ENCODE measurements around the gene TTL. TPM values are rescaled to one million over a fixed set of nuclear protein-coding genes. Genes with fewer than 3 reads are reported as not detected.
"Not testable (repeated sequence)": the region's sequence is repeated elsewhere in the genome, so short reads cannot be mapped to it uniquely, and the experiment has no call there.

The TTL gene
- total and polyA plus RNA-seq, 9 donors = 3.7 to 23.6 (median 18.3) TPM

DNA sequence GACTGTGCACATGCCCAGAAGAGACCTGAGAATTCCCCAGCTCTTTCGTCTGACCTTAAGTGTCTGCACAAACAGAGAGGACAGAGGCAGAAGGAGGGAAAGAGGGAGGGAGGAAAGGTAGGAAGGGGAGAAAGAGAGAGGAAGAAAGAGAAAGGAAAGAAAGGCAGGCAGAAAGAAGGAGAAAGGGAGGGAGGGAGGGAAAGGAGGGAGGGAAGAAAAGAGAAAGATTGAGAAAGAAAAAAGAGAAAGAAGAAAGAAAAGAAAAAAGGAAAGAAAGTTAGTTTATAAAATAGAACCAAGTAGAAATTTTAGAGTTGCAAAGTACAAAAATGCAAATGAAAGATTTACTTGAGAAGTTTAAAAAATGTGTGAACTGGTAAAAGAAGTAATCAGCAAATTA, 52.9 kb downstream of the TTL start:
- no peaks in the 10 kb centered on the region for H3K4me1 ChIP-seq (ENCODE audit: insufficient read depth)
- no peaks in the 10 kb centered on the region for H3K9me3 ChIP-seq
- TF ChIP-seq, protein P1, sequence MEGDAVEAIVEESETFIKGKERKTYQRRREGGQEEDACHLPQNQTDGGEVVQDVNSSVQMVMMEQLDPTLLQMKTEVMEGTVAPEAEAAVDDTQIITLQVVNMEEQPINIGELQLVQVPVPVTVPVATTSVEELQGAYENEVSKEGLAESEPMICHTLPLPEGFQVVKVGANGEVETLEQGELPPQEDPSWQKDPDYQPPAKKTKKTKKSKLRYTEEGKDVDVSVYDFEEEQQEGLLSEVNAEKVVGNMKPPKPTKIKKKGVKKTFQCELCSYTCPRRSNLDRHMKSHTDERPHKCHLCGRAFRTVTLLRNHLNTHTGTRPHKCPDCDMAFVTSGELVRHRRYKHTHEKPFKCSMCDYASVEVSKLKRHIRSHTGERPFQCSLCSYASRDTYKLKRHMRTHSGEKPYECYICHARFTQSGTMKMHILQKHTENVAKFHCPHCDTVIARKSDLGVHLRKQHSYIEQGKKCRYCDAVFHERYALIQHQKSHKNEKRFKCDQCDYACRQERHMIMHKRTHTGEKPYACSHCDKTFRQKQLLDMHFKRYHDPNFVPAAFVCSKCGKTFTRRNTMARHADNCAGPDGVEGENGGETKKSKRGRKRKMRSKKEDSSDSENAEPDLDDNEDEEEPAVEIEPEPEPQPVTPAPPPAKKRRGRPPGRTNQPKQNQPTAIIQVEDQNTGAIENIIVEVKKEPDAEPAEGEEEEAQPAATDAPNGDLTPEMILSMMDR (IDR thresholded peaks at IDR 0.05) = no peak
- TF ChIP-seq POLR2A (IDR thresholded peaks at IDR 0.05) = no peak
- H3K4me3 ChIP-seq = no peak overlapping the region
- intact Hi-C loops (cut with DNase I) = no loop called here
- no peaks in the 10 kb centered on the region for H3K27me3 ChIP-seq
- H3K36me3 ChIP-seq = no peaks in the 10 kb centered on the region
- WGBS, 3 donors = 24 to 67% (median 57%) methylated on average over 1 of the region's 1 CpG
- H3K27ac ChIP-seq = no peak overlapping the region
- DNase-seq = no peak

DNA sequence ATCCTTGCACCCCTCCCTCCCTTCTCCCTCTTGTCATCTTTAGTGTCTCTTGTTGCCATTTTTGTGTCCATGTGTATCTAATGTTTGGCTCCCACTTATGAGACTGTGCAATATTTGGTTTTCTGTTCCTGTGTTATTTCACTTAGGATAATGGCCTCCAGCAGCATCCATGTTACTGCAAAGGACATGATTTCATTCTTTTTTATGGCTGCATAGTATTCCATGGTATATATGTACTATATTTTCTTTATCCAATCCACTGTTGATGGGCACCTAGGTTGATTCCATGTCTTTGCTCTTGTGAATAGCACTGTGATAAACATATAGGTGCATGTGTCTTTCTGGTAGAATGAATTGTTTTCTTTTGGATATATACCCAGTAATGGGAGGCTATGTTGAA, 54.7 kb downstream of the TTL start:
- H3K4me3 ChIP-seq; H3K4me1 ChIP-seq (ENCODE audit: insufficient read depth); H3K27ac ChIP-seq; H3K36me3 ChIP-seq; intact Hi-C loops (cut with DNase I); H3K27me3 ChIP-seq; H3K9me3 ChIP-seq; DNase-seq: not testable (repeated sequence)

DNA sequence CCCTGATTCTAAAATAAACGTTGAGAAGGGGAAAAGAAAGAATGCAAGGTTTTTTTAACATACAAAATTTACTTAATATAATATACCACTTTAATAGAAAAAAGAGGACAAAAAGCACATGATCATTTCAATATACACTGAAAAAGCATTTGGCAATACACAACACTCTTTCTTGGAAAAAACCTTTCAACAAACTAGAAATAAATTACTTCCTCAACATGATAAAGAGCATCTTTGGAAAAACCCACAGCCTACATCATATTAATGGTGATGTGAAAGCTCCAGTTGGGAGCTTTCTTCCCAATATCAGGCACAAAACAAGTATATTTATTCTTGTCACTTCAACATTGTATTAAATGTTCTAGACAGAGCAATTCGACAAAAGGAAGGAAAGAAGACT, 57.4 kb downstream of the TTL start:
- intact Hi-C loops (cut with DNase I) = no loop called here
- Histone ChIP-seq H3K9me3 (no peaks in the 10 kb centered on the region), H3K27me3 (no peaks in the 10 kb centered on the region), H3K4me1 (ENCODE audit: insufficient read depth) (peaks cover 10% of the 10 kb centered on the region), H3K27ac (no peak overlapping the region), H3K36me3 (no peaks in the 10 kb centered on the region), H3K4me3 (no peak overlapping the region)
- no peak for DNase-seq
- 63 to 69% (median 66%) methylated on average over 2 of the region's 2 CpGs for WGBS, 3 donors
- TF ChIP-seq POLR2A (IDR thresholded peaks at IDR 0.05) = no peak
- no peak for TF ChIP-seq EP300 (IDR thresholded peaks at IDR 0.05)
- TF ChIP-seq, protein P1 (IDR thresholded peaks at IDR 0.05) = no peak

DNA sequence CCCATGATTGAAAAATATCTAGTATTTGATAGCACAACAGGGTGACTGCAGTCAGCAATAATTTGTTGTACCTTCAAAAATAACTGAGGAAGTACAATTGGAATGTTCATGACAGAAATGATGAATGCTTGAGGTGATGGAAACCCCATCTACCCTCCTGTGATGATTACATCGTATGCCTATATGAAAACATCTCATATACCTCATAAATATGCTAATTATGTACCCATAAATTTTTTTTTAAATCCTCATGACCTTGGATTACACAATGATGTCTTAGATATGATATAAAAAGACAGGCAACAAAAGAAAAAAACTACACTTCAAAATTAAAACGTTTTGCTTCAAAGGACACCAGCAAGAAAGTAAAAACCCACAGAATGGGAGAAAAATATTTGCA, 59.0 kb downstream of the TTL start:
- 27 to 32% (median 29%) methylated on average over 2 of the region's 2 CpGs for WGBS, 3 donors
- no peak for TF ChIP-seq EP300 (IDR thresholded peaks at IDR 0.05)
- TF ChIP-seq POLR2A (IDR thresholded peaks at IDR 0.05) = no peak
- TF ChIP-seq, protein P1 (IDR thresholded peaks at IDR 0.05) = no peak
- no peak overlapping the region for H3K27ac ChIP-seq
- H3K4me3 ChIP-seq = no peak overlapping the region
- intact Hi-C loops (cut with DNase I) = loop anchor here in 2 of 4 donors (5.0 to 10.0 kb wide), 2 partner anchors 56 to 59 kb away; partner anchors contain the start of gene TTL (in 2 of the 2)
- no peak for DNase-seq
- no peaks in the 10 kb centered on the region for H3K27me3 ChIP-seq
- no peaks in the 10 kb centered on the region for H3K9me3 ChIP-seq
- no peaks in the 10 kb centered on the region for H3K36me3 ChIP-seq
- peaks cover 10% of the 10 kb centered on the region for H3K4me1 ChIP-seq (ENCODE audit: insufficient read depth)

DNA sequence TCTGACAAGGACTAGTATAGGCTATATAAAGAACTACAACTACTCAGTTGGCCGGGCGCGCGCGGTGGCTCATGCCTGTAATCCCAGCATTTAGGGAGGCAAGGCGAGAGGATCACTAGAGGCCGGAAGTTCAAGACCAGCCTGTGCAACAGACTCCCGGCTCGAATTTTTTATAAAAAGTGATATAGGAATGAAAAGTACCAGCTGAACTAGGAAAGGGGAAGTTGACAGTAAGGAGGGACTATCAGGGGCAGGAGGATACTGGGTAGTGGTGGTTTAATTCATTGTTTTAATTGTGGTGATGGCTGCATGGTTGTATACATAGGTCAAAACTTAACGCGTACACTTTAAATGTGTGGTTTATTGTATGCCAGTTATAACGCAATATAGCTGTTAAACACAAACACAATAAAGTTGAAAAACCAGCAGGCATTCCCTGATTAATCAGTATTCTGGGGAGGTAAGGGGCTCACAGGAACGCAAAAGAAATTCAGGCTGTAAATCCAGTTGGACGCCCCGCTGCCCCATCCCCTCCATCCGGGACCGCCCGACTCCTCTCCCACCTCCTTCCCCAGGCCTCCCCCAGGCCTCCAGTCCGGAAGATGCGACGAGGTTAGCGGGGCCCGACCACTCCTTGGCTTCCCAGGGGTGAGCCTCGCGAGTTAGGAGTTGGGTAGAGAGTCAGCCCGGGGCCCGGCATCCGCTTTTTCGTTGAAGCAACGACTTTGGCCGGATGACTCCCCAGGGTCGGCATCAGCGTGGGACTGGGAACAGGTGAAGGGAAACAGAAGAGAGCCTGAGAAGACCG, 59.6 kb downstream of the TTL start:
- Histone ChIP-seq H3K4me1 (ENCODE audit: insufficient read depth) (peaks cover 10% of the 10 kb centered on the region), H3K36me3 (no peaks in the 10 kb centered on the region), H3K27ac (peak overlapping the region; percentile 86 to 89), H3K27me3 (no peaks in the 10 kb centered on the region), H3K9me3 (no peaks in the 10 kb centered on the region), H3K4me3 (peak overlapping the region; percentile 70)
- TF ChIP-seq EP300 (IDR thresholded peaks at IDR 0.05) = no peak
- TF ChIP-seq, protein P1 (IDR thresholded peaks at IDR 0.05) = peak in 1 of 3 donors; percentile 6
- peak; percentile 62 to 78 (median 70) for DNase-seq
- intact Hi-C loops (cut with DNase I) = loop anchor here in 2 of 4 donors (5.0 to 10.0 kb wide), 2 partner anchors 57 to 59 kb away; partner anchors contain the start of gene TTL (in 2 of the 2)
- WGBS, 3 donors = 14 to 16% (median 15%) methylated on average over 33 to 34 of the region's 34 CpGs

Measured in ovary (tissue), 9 donors.